Stimulated activated effector memory CD8-positive, alpha-beta T cell treated with anti-CD3 and anti-CD28 coated beads, Interleukin-12 subunit alpha, Interleukin-12 subunit beta, amount 100 ng/mL, for 72 hours (primary cell): ENCODE data around the gene CAAP1.

Experiments
- ATAC-seq: fragments of 150-1000 bp; cut with Tn5 transposase; 2 replicates; pipeline ENCODE4 v1.10.0; 2021
- DNase-seq, 2 donors: peaks; one replicate each; pipeline ENCODE4 v3.0.0; 2021 to 2022; ENCODE audit warnings: low spot score in 2 of 2
- H3K27ac Mint-ChIP-seq: one replicate; pipeline ENCODE4 v1.8.0; 2022; ENCODE audit warnings: mild to moderate bottlenecking, mixed read lengths
- H3K36me3 Mint-ChIP-seq: one replicate; pipeline ENCODE4 v1.8.0; 2022; ENCODE audit warnings: mild to moderate bottlenecking, mixed read lengths
- H3K4me1 Mint-ChIP-seq: one replicate; pipeline ENCODE4 v1.8.0; 2022; ENCODE audit warnings: mixed read lengths
- H3K4me3 Mint-ChIP-seq: one replicate; pipeline ENCODE4 v1.8.0; 2022; ENCODE audit warnings: mild to moderate bottlenecking, mixed read lengths
- H3K9me3 Mint-ChIP-seq: one replicate; pipeline ENCODE4 v1.8.0; 2022; ENCODE audit warnings: mixed read lengths

Gene CAAP1, protein sequence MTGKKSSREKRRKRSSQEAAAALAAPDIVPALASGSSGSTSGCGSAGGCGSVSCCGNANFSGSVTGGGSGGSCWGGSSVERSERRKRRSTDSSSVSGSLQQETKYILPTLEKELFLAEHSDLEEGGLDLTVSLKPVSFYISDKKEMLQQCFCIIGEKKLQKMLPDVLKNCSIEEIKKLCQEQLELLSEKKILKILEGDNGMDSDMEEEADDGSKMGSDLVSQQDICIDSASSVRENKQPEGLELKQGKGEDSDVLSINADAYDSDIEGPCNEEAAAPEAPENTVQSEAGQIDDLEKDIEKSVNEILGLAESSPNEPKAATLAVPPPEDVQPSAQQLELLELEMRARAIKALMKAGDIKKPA

DNA sequence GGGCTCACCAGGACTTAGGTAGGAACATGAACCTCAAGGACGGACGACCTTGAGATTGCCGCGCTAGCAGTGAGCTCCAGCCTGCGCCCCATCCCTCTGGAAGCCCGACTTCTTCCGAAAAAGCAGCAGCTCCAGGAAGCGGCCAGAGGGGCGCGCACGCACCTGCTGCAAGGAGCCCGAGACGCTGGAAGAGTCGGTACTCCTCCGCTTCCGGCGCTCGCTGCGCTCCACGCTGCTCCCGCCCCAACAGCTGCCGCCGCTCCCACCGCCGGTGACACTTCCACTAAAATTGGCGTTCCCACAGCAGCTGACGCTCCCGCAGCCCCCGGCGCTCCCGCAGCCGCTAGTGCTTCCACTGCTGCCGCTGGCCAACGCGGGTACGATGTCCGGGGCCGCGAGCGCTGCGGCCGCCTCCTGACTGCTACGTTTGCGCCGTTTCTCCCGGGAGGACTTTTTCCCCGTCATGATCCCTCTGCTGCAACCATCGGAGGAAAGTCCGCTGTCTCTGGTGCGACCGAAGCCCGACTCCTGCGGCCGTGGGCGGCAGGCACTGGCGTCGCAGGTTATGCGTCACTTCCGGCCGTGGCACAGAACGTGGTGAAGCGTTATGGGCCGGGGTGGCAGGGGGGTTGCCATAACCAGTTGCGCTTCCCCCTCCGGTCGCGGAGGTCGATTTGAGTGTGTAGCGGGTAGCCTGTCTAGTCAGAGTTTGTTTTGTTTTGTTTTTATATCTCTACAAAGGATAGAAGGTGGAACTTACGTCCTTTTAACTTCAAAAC, at the start of gene CAAP1:
Gene CAAP1 (minus strand): TSS at position 552 of the 779 bp plus-strand sequence. CDS start 87 bp downstream, at position 465.
- Mint-ChIP-seq H3K27ac (peak within 1 kb of the TSS; percentile 100), H3K9me3 (no peaks in the 10 kb centered on the region), H3K4me3 (peak within 1 kb of the TSS; percentile 100), H3K36me3 (peaks cover 8% of the 10 kb centered on the region), H3K4me1 (peaks cover 33% of the 10 kb centered on the region)
- ATAC-seq (peak; percentile 97), DNase-seq (peak; percentile 80 to 94)

DNA sequence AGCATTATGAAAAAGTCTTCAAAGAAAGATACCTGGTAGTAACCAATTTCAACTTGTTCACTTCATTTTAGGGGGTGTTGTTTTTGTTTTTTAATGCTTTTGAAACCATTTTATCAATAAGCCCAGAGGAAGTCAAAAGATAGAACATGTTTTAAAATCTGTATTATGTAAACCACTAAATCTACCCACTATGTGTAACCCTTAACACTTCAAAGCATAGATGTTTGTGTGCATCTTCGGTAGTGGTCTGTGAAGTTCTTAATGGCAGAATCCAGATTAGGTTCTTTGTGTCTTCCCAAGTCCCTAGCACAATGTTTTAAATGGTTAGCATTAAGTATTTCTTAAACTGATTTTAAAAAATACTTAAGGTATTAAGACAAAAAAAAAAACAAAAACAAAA, 48.2 kb upstream of the CAAP1 start:
- peaks cover 64% of the 10 kb centered on the region for H3K4me1 Mint-ChIP-seq
- H3K9me3 Mint-ChIP-seq = peaks cover 10% of the 10 kb centered on the region
- peaks cover 45% of the 10 kb centered on the region for H3K36me3 Mint-ChIP-seq
- peak overlapping the region; percentile 11 for H3K4me3 Mint-ChIP-seq
- ATAC-seq = no peak
- no peak for DNase-seq
- H3K27ac Mint-ChIP-seq = peak overlapping the region; percentile 77

DNA sequence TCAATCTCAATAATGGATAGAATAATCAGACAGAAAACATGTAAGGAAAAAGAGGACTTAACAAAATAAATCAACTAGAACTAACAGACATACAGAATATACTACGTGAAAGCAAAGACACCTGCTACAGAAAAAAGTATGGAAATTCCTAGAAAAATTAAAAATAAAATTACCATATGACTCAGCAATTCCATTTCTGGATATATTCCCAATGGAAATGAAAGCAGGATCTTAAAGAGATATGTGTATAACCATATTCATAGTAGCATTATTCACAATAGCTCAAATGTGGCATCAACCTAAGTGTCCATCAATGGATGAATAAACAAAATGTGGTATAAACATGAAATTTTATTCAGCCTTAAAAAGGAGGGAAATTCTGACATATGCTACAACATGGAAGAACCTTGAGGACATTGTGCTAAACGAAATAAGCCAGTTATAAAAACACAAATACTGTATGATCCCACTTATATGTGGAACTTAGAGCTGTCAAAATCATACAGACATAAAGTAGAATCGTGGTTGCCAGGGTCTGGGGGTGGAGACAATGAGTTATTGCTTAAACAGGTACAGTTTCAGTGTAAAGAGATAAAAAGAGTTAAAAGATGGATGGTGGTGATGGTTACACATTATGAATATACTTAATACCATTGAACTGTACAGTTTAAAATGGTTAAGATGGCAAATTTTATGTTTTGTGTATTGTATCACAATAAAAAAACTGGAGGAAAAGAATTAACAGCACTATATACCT, 47.5 kb upstream of the CAAP1 start:
- H3K36me3 Mint-ChIP-seq = peaks cover 45% of the 10 kb centered on the region
- ATAC-seq (peak; percentile 46), DNase-seq (no peak)
- peaks cover 60% of the 10 kb centered on the region for H3K4me1 Mint-ChIP-seq
- peak overlapping the region; percentile 11 for H3K4me3 Mint-ChIP-seq
- peaks cover 10% of the 10 kb centered on the region for H3K9me3 Mint-ChIP-seq
- peak overlapping the region; percentile 77 for H3K27ac Mint-ChIP-seq

DNA sequence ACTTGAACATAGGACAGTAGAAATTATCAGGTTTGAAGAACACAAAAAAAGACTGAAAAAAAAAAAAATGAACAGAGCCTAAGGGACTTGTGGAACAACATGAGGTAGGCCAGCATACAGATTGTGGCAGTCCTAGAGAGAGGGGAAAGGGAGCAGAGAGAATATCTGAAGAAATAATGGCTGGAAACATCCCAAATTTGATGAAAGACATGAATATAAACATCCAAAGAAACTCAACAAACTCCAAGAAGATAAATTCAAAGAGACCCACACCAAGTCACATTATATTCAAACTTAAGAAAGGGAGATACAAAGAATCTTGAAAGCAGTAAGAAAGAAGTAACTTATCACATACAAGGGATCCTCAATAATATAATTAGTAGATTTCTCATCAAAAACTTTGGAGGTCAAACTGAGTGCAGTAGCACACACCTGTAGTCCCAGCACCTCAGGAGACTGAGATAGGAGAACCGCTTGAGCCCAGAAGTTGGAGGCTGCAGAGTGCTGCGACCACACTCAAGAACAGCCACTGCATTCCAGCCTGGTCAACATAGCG, 45.3 kb upstream of the CAAP1 start:
- Mint-ChIP-seq H3K4me1 (peaks cover 53% of the 10 kb centered on the region), H3K27ac (peak overlapping the region; percentile 76), H3K9me3 (peaks cover 10% of the 10 kb centered on the region), H3K36me3 (peaks cover 55% of the 10 kb centered on the region), H3K4me3 (no peak overlapping the region)
- ATAC-seq = no peak
- DNase-seq = no peak

DNA sequence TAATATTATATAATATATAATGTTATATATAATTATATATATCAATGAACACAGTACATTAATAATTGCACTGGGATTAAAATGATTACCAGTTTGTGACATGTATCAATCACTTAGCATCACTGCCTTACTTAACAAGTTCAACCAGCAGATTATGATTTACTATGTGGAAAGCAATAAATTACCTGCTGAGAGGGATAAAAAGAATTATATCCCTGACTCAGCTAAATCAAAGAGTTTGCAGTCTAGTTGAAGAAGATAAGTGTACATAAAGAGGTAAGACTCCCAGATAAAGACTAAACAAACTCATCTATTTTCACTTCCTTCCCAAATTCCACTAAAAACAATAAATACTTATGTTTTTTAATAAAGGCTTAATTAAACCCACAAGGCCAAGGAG, 43.2 kb upstream of the CAAP1 start:
- H3K9me3 Mint-ChIP-seq = peaks cover 10% of the 10 kb centered on the region
- DNase-seq (no peak), ATAC-seq (no peak)
- H3K27ac Mint-ChIP-seq = peak overlapping the region; percentile 12
- peaks cover 44% of the 10 kb centered on the region for H3K4me1 Mint-ChIP-seq
- H3K36me3 Mint-ChIP-seq = peaks cover 62% of the 10 kb centered on the region
- H3K4me3 Mint-ChIP-seq = no peak overlapping the region

DNA sequence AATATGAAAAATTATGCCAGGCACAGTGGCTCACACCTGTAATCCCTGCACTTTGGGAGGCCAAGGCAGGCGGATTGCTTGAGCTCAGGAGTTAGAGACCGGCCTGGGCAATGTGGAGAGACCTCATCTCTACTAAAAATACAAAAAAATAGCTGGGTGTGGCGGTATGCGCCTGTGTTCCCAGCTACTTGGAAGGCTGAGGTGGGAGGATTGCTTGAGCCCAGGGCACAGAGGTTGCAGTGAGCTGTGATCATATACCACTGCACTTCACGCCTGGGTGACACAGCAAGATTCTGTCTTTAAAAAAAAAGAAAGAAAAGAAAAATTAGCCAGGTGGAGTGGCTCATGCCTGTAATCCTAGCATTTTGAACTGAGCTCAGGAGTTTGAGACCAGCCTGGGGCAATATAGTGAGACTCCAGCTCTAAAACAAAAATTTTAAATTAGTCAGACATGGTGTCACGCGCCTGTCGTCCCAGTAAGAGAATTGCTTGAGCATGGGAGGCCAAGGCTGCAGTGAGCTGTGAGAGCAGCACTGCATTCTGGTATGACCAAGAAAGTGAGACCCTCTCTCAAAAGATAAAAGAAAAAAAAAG, 36.4 kb upstream of the CAAP1 start:
- Mint-ChIP-seq H3K4me1 (peaks cover 6% of the 10 kb centered on the region), H3K9me3 (no peaks in the 10 kb centered on the region), H3K27ac (no peak overlapping the region), H3K4me3 (no peak overlapping the region), H3K36me3 (peaks cover 97% of the 10 kb centered on the region)
- DNase-seq (no peak), ATAC-seq (no peak)

DNA sequence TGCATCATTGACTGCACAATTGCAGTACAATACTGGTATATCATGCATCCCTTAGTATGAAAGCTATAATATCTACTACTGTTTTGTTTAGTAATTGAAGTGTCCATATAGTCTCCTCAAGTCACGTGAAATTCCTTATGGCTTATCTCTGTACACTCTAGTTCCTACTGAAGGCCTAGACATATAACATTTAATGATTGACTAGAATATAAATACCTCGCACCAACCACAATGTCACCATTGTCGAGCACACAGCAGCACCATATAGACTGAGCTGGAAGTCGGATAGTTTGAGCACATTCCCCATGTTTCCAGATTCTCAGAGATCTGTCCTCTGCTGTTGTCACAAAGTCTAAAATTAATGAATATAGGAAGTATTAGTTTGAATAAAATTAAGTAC, 33.0 kb upstream of the CAAP1 start:
- no peaks in the 10 kb centered on the region for H3K4me1 Mint-ChIP-seq
- peaks cover 100% of the 10 kb centered on the region for H3K36me3 Mint-ChIP-seq
- H3K9me3 Mint-ChIP-seq = no peaks in the 10 kb centered on the region
- H3K4me3 Mint-ChIP-seq = no peak overlapping the region
- H3K27ac Mint-ChIP-seq = no peak overlapping the region
- ATAC-seq = no peak
- DNase-seq = no peak

DNA sequence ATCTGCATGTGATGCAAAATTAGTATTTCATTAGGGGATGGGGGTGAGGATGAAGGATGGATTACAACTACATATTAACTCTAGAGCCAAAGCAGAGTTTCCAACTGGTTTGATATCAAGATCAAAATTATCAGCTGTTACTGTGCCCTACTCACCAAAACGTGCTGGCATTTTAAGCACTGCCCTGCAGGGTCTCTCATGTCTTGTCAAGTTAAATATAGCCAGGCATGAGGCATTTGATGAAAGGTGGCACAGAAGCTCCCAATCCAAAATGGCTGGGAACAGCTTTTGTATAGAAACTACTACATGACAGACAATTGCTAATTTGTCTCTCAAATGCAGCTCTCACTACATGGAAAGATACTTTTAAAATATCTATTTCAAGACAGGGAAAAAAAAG, 27.1 kb upstream of the CAAP1 start:
- ATAC-seq = no peak
- H3K27ac Mint-ChIP-seq = no peak overlapping the region
- peaks cover 100% of the 10 kb centered on the region for H3K36me3 Mint-ChIP-seq
- DNase-seq = no peak
- H3K4me3 Mint-ChIP-seq = no peak overlapping the region
- no peaks in the 10 kb centered on the region for H3K4me1 Mint-ChIP-seq
- H3K9me3 Mint-ChIP-seq = no peaks in the 10 kb centered on the region

DNA sequence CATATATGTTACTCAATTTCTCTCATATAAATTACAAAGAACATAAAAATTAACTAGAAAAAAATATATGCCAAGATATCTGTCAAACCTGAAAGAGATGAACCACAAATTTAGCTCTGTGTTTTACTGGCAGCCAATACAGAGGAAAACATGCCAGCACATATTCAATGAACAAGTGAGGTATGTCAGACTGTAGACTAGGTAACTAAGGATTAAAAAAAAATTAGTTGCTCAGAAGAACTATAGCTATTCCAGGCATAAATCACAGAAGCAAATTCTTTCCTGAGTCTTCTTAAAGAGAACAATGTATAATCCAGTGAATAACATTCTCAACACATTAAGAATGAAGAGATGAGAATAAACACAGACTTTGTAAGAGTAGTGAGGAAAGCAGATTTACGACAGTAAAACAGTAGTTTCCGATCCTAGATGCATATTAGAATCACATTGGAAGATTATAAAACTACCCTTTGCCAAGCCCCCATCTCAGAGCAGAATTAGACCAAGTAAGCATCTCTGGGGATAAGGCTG, 20.6 kb upstream of the CAAP1 start:
- H3K4me3 Mint-ChIP-seq = no peak overlapping the region
- ATAC-seq (no peak), DNase-seq (no peak)
- no peak overlapping the region for H3K27ac Mint-ChIP-seq
- H3K4me1 Mint-ChIP-seq = no peaks in the 10 kb centered on the region
- peaks cover 100% of the 10 kb centered on the region for H3K36me3 Mint-ChIP-seq
- no peaks in the 10 kb centered on the region for H3K9me3 Mint-ChIP-seq

DNA sequence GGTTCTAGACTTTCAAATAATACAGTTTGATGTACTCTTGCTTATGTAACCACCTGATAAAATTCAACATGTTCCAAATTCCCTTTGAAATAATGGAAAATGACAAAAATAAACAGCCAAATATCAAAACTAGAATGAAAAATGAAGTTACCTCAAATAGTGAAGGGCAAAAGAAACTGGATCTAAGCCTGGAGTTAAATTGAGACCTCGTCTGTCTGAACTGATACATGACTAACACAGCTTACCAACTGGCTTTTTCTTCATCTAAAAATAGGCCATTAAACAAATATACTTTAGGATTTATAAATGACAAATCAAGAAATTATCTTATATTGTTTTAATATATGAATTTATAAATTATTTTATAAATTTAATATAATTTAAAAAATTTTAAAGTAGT, 12.1 kb upstream of the CAAP1 start:
- ATAC-seq = no peak
- H3K9me3 Mint-ChIP-seq = no peaks in the 10 kb centered on the region
- H3K4me3 Mint-ChIP-seq = no peak overlapping the region
- peaks cover 65% of the 10 kb centered on the region for H3K36me3 Mint-ChIP-seq
- no peaks in the 10 kb centered on the region for H3K4me1 Mint-ChIP-seq
- no peak overlapping the region for H3K27ac Mint-ChIP-seq
- no peak for DNase-seq

DNA sequence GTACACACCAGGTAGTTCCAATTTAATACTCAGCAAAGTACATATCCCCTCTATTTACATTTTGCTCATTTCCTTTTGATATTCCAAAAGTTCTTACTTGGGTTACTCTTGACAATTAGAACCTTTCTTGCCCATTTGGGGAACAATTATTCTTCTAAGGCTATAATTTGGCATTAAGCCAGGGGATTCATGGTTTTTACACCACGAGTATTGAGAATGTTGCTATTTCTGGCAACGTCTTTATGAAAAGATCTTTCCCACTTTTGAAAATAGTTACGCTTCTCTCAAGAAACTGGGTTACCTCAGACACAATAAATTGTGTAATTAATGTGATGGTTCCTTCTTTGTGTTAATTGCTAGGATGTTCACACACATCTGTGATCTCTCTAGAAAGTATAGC, 11.5 kb upstream of the CAAP1 start:
- no peak for ATAC-seq
- Mint-ChIP-seq H3K4me3 (no peak overlapping the region), H3K4me1 (no peaks in the 10 kb centered on the region), H3K9me3 (no peaks in the 10 kb centered on the region), H3K36me3 (peaks cover 59% of the 10 kb centered on the region), H3K27ac (no peak overlapping the region)
- DNase-seq = no peak

DNA sequence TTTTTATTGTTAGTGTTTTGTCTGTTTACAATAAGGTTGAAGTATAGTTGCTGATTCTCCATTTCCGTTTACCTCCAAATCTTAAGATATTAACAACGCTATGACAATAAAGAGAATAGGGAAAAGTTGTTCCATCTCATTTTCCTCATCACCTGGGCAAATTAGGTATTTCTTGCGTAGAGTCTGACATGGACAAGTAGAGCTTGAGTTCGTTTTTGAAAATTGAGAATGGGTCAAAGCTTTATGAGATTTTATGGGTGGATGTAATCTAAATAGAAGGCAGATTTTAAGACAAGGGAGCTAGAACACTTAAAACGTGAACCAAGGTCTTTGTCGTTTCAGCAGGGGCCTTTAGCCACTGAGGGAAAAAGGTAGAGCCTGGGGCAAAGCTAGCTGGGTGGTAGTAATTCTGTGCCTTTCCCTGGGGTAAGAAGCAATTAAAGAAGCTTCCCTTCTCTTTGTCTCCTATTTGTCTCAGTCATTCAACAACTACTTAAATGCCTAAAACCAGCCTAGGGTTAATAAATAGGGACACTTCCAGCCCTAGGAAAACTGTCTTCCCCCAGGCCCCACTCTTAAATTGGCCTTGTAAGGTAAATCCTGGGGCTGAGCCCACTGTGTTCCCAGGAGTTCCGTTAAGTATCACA, 551 bp upstream of the CAAP1 start:
- H3K9me3 Mint-ChIP-seq = no peaks in the 10 kb centered on the region
- no peak for DNase-seq
- ATAC-seq = no peak
- H3K4me1 Mint-ChIP-seq = peaks cover 28% of the 10 kb centered on the region
- peak overlapping the region; percentile 100 for H3K27ac Mint-ChIP-seq
- H3K36me3 Mint-ChIP-seq = peaks cover 8% of the 10 kb centered on the region
- peak overlapping the region; percentile 100 for H3K4me3 Mint-ChIP-seq

DNA sequence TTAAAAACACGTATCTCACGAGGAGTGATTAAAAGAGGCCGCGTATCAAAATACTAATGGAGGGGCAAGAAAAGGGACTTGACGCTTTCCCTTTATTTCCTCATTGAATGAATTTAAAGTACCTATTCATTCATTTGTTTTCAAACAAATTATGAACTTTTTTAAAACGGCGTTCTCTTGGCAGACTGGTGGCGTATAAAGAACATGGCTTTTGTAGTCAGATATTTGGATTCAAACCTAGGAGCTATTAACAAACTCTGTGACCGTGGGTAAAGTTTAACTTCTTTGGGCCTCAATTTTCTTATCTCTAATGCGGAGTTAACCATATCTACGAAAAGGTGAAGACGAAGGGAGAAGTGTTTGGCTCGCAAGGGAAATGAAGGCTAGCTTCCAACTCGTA, 876 bp downstream of the CAAP1 start:
- DNase-seq (no peak), ATAC-seq (no peak)
- H3K4me1 Mint-ChIP-seq = peaks cover 33% of the 10 kb centered on the region
- peak overlapping the region; percentile 100 for H3K27ac Mint-ChIP-seq
- no peaks in the 10 kb centered on the region for H3K9me3 Mint-ChIP-seq
- H3K4me3 Mint-ChIP-seq = peak overlapping the region; percentile 100
- peaks cover 14% of the 10 kb centered on the region for H3K36me3 Mint-ChIP-seq

DNA sequence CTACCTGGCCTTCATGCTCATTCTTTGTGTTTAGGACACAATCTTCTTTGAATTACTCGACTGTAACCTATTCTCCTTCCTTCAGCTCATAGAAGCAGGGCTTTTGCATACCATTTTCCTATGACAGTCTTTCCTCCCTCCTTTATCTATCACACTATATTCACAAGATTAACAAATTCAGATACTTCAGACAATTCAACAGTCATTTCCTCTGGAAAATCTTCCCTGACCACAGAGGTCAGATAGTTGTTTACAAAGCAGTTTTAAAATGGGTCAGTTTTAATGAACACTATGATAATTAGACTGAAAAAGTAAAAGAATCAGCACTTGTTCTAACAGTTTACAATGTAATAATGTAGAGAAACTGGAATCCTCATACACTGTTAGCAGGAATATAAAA, 4.3 kb downstream of the CAAP1 start:
- Mint-ChIP-seq H3K4me1 (peaks cover 33% of the 10 kb centered on the region), H3K9me3 (no peaks in the 10 kb centered on the region), H3K36me3 (peaks cover 49% of the 10 kb centered on the region), H3K4me3 (no peak overlapping the region), H3K27ac (peak overlapping the region; percentile 15)
- DNase-seq = no peak
- no peak for ATAC-seq
